HFF-Myc (cell line): ENCODE data around the gene PHLDA1.

Experiments
- DNase-seq: peaks from one replicate; pipeline ENCODE4 v3.0.0-alpha.2; 2011; ENCODE audit warnings: low read depth; ENCODE audit errors: extremely low read depth
- H3K4me3 ChIP-seq: replicated peaks from 2 replicates; pipeline ENCODE4 v1.5.1; 2011; ENCODE audit warnings: low read depth, mild to moderate bottlenecking, control low read depth, low read length
- TF ChIP-seq, protein P1 (sequence below): IDR thresholded peaks from 2 replicates; pipeline ENCODE4 v1.5.1; 2012; ENCODE audit warnings: mild to moderate bottlenecking, low read depth, low read length, control low read depth; ENCODE audit errors: missing control alignments

The PHLDA1 gene

DNA sequence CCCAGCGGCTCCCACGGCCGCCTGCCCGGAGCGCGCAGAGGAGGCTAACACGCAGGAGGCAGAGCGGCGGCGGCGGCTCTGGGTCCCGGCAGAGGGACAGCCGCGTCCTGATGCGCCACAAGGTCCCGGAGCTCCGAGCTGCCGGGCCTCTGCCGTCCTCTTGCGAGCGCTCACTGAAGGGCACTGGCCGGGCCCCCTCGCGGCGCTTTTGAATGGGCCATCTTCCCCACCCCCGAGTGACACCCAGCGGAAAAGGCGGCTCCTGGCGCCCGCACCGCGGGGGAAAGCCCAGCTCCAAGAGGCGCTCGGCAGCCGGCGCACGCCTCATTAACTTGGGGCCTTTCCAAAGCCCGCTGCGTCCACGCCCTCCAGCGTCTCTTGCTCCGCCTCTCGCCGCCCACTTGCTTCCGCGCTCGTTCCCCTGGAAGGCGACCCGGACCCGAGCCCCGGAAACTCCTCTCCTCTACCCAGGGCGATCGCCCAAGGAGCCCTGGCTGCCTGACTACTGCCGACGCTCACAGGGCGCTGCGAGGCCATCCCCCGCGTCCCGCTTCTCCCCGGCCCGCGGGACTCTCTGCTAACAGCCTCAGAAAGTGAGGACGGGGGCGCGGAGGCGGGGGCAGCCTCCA is at the start of gene PHLDA1:
Gene PHLDA1 (minus strand): TSS at position 363 of the 629 bp plus-strand sequence.
- peak; percentile 91 for DNase-seq
- H3K4me3 ChIP-seq, result peak within 1 kb of the TSS; percentile 95
- TF ChIP-seq, protein P1, sequence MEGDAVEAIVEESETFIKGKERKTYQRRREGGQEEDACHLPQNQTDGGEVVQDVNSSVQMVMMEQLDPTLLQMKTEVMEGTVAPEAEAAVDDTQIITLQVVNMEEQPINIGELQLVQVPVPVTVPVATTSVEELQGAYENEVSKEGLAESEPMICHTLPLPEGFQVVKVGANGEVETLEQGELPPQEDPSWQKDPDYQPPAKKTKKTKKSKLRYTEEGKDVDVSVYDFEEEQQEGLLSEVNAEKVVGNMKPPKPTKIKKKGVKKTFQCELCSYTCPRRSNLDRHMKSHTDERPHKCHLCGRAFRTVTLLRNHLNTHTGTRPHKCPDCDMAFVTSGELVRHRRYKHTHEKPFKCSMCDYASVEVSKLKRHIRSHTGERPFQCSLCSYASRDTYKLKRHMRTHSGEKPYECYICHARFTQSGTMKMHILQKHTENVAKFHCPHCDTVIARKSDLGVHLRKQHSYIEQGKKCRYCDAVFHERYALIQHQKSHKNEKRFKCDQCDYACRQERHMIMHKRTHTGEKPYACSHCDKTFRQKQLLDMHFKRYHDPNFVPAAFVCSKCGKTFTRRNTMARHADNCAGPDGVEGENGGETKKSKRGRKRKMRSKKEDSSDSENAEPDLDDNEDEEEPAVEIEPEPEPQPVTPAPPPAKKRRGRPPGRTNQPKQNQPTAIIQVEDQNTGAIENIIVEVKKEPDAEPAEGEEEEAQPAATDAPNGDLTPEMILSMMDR, result peak; percentile 48

DNA sequence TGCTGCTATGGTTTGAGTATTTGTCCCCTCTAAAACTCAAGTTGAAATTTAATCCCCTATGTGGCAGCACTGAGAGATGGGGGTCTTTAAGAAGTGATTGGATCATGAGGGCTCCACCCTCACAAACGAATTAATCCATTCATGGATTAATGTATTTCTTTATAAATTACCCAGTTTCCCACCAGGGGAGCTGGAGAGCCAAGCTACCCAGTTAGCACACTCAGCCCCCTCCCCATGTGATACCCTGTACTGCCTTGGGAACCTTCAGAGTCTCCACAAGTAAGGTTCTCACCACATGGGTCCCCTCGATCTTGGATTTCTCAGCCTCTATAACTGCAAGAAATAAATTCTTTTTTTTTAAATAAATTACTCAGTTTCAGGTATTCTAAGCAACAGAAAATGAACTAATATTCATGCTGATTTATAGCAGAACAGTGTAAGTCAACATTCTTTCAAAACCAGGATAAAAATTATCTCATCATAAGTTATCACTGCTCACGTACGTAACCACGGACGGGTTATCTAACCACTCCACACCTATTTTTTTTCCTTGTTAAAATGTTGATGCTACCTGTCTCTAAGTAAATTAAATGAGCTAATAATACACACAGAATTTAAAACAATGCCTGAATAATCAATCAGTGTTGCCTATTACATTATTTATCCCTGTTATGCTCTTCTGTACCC is 49.3 kb upstream of the PHLDA1 start:
- TF ChIP-seq, protein P1, result peak; percentile 19
- no peak for DNase-seq
- peak overlapping the region; percentile 79 for H3K4me3 ChIP-seq

DNA sequence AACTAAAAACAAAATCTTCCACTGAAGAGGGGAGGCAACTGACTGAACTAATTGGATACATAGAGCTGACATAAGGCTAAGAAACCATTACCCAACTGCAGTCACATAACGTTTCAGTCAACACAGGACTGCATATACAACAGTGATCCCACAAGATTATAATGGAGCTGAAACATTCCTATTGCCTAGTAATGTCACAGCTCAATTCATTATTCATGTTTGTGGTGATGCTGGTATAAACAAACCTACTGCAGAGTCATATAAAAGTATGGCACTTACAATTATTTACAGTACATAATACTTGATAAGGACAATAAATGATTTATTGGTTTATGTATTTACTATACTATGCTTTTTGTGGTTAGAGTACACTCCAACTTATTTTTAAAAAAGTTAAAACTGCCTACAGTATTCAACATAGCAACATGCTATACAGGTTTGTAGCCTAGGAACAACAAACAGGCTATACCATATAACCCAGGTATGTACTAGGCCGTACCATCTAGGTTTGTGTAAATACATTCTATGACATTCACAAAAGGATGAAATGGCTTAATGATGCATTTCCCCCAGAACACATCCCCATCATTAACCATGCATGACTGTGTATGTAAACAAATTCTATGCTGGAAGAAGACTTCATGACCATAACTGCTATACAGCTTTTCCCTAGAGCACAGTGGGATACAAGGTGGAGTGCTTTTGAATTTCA is 48.6 kb upstream of the PHLDA1 start:
- TF ChIP-seq, protein P1, result no peak
- 0 out of 2 replicates have a peak overlapping the region, but pooled peaks have one; percentile 4 for H3K4me3 ChIP-seq
- DNase-seq, result no peak

DNA sequence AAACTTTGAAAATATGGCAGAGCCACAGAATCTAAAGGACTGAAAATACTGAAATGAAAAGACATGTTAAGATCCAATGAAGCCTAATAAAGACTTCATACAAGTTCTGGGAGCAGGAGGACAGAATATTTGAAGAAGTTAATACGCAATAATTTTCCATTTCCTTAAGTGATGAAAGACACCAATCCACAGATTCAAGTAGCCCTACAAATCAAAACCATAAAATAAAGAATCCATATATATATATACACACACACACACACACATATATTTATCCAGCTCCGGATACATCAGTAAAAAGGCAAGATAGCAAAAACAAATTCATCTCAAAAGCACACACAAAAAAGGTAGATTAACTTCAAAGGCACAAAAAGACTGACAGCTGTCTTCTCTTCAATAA is 47.2 kb upstream of the PHLDA1 start:
- TF ChIP-seq, protein P1, result no peak
- no peak for DNase-seq
- H3K4me3 ChIP-seq, result no peak overlapping the region

DNA sequence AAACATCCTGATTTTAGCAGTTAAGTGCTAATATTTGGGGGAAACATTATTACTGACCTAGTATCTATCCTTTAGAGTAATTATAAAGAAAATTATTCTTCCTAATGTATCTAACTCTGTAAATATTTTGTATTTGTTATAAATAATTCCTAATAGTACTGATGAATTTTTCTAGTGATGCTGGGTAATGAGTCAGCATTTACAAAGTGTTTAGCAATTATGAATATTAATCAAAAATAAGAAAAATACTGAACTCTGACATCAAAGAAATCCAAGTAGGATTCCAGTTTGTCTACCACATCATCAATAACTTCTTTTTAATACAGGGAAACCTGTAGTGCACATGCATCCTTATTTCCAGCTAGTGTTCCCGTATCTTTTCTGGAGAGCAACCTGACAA is 43.9 kb upstream of the PHLDA1 start:
- TF ChIP-seq, protein P1, result no peak
- no peak overlapping the region for H3K4me3 ChIP-seq
- DNase-seq, result no peak

DNA sequence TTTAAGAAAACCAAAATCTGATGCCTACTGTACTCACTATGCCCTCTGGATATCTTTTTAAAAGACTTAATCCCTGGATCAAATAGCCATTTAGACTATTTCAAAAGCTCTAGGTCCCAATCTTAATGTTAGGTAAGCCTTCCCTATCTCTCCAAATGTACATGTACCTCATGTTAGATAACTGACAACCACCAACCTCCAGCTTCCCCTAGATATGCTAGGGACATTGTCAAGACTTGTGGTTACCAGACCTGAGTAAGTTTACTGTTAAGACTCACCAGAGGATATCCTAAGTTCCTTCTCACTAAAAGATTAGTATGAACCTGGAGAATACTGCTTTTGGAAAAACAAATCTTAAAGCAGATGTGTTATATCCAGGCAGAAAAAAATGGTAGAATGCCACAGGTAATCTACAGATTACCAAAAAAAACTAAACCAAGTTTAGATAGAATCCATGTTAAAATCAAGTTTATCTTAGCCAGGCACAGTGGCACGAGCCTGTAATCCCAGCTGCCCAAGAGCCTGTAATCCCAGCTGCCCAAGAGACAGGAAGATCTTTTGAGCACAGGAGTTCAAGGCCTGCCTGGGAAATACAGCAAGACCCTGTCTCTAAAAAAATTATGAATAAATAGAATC is 43.2 kb upstream of the PHLDA1 start:
- no peak overlapping the region for H3K4me3 ChIP-seq
- TF ChIP-seq, protein P1, result no peak
- DNase-seq, result no peak
